LNCaP clone FGC (cell line): ENCODE results near the gene CCSER2.
A peak's percentile ranks its signal among the peaks of the same experiment; 100 is the strongest.
"Not testable (repeated sequence)": the region's sequence is repeated elsewhere in the genome, so short reads cannot be mapped to it uniquely, and the experiment has no call there.

ENCODE experiments used
- DNase-seq: peaks from one replicate; pipeline ENCODE4 v3.0.0-alpha.2; 2011; ENCODE audit warnings: low read depth
- H3K4me3 ChIP-seq: 2 replicates; pipeline ENCODE4 v1.5.1; 2011; ENCODE audit warnings: mild to moderate bottlenecking, low read depth, low read length, control low read depth
- CTCF ChIP-seq: IDR thresholded peaks from 2 replicates; pipeline ENCODE4 v1.5.1; 2012; ENCODE audit warnings: mild to moderate bottlenecking; ENCODE audit not compliant: control insufficient read depth, insufficient read depth; ENCODE audit errors: extremely low read depth

The CCSER2 gene, protein sequence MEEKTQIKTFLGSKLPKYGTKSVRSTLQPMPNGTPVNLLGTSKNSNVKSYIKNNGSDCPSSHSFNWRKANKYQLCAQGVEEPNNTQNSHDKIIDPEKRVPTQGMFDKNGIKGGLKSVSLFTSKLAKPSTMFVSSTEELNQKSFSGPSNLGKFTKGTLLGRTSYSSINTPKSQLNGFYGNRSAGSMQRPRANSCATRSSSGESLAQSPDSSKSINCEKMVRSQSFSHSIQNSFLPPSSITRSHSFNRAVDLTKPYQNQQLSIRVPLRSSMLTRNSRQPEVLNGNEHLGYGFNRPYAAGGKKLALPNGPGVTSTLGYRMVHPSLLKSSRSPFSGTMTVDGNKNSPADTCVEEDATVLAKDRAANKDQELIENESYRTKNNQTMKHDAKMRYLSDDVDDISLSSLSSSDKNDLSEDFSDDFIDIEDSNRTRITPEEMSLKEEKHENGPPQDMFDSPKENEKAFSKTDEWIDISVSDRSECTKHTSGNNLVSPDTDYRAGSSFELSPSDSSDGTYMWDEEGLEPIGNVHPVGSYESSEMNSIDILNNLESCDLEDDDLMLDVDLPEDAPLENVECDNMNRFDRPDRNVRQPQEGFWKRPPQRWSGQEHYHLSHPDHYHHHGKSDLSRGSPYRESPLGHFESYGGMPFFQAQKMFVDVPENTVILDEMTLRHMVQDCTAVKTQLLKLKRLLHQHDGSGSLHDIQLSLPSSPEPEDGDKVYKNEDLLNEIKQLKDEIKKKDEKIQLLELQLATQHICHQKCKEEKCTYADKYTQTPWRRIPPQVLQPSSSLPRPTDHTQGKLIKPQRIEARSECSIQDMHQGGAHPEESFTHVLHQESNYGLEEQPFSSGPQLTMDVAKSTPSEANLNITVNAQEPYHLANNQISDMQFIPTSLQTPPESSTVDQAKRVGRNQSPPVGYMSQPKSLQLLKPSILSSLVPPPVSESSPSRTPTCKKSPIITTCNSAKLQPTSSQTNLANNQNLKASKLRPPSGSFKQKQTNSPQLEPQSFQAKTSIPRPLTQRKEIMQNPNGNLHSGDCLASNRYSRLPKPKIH

GRCh38 chr10:84328418-84329195 is at the start of gene CCSER2:
TSS of gene CCSER2 (plus strand) at chr10:84328589. CDS start at chr10:84371053, 42,464 bp downstream.
- DNase-seq, result no peak
- TF ChIP-seq CTCF, result peak; percentile 18
- H3K4me3 ChIP-seq, result peak within 1 kb of the TSS; percentile 54

DNA sequence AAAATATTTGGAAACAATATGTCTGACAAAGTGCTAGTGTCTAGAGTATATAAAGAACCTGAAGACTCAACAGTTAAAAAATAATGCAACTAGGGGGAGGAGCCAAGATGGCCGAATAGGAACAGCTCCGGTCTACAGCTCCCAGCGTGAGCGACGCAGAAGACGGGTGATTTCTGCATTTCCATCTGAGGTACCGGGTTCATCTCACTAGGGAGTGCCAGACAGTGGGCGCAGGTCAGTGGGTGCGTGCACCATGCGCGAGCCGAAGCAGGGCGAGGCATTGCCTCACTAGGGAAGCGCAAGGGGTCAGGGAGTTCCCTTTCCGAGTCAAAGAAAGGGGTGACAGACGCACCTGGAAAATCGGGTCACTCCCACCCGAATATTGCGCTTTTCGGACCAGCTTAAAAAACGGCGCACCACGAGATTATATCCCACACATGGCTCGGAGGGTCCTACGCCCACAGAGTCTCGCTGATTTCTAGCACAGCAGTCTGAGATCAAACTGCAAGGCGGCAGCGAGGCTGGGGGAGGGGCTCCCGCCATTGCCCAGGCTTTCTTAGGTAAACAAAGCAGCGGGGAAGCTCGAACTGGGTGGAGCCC is 48.4 kb upstream of the CCSER2 start:
- DNase-seq, H3K4me3 ChIP-seq: not testable (repeated sequence)

- no peak for DNase-seq
- H3K4me3 ChIP-seq, result no peak overlapping the region
- TF ChIP-seq CTCF, result no peak
Measured at GRCh38 chr10:84286695-84287094, 41.7 kb upstream of the CCSER2 start.

- no peak for DNase-seq
- no peak for TF ChIP-seq CTCF
- H3K4me3 ChIP-seq, result no peak overlapping the region
Measured at GRCh38 chr10:84288151-84288550, 40.2 kb upstream of the CCSER2 start.

GRCh38 chr10:84289521-84290200 is 38.7 kb upstream of the CCSER2 start:
- DNase-seq, result no peak
- no peak for TF ChIP-seq CTCF

GRCh38 chr10:84290235-84290634 is 38.2 kb upstream of the CCSER2 start:
- DNase-seq, result no peak
- no peak overlapping the region for H3K4me3 ChIP-seq
- TF ChIP-seq CTCF, result no peak

More at GRCh38 chr10:84289521-84290200, 38.7 kb upstream of the CCSER2 start:
- no peak overlapping the region for H3K4me3 ChIP-seq
